GM21515 (cell line): ENCODE measurements around the gene UBE2F.
"Not testable (repeated sequence)": the region's sequence is repeated elsewhere in the genome, so short reads cannot be mapped to it uniquely, and the experiment has no call there.

Experiments used
- ATAC-seq: cut with Tn5 transposase; IDR thresholded peaks from one replicate; pipeline ENCODE4 v1.9.1; 2021; ENCODE audit not compliant: unreplicated experiment

The UBE2F gene

DNA sequence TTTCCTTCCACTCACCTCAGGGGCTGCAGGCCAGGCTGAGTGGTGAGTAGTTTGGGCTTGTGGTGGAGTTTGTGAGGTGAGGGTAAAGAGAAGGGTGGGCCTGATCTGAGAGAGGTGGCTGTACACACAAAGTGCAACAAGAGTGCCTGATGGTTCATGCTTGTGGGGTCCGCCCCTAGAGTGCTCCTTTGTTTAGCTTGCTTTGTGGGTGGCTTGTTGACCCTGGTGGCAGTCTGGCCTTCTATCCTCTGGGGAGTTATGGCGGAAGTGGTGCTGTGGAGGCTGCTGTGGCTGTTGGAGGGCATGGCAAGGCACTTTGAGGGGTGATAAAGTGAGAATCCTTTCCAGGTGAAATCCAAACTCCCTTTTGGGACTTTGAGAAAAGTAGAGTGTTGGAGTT, 10.6 kb downstream of the UBE2F start:
- ATAC-seq = no peak

- no peak for ATAC-seq
These were observed 11.4 kb downstream of the UBE2F start for GRCh38 chr2:237978058-237978712.

GRCh38 chr2:237979331-237979730, 12.5 kb downstream of the UBE2F start:
- no peak for ATAC-seq

GRCh38 chr2:237980087-237980486, 13.3 kb downstream of the UBE2F start:
- no peak for ATAC-seq

- ATAC-seq = no peak
These were observed 13.9 kb downstream of the UBE2F start for GRCh38 chr2:237980751-237981150.

DNA sequence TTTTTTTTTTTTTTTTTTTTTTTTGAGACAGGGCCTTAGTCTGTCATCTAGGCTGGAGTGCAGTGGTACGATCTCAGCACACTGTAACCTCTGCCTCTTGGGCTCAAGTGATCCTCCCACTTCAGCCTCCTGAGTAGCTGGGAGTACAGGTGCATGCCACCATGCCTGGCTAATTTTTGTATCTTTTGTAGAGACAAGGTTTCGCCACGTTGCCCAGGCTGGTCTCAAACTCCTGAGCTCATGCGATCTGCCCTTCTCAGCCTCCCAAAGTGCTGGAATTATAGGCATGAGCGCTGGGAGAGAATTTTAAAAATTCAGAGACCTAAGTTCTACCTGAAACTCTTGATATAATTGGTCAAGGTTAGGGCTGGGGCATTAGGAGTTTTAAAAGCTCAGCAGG, 14.8 kb downstream of the UBE2F start:
- ATAC-seq = not testable (repeated sequence)

- no peak for ATAC-seq
These were observed 15.4 kb downstream of the UBE2F start for GRCh38 chr2:237982039-237982725.

DNA sequence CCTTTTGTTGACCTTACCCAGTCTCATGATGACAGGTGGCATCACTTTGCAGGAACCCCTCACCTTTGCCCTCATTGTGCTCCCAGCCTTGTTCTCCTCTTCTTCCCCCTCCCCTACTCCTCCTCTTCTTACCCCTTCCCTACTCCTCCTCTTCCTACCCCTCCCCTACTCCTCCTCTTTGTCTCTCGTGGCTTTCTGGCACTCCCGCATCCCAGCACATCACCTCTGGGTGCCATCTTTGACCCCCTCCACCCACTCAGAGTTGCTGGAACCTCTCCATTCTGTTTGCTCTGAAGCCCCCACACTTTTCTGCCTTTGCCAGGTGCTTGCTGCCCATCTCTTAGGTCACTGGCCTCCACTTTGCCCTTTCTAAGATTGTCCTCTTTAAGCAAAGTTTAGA, 17.1 kb downstream of the UBE2F start:
- no peak for ATAC-seq

GRCh38 chr2:237987268-237987667, 20.5 kb downstream of the UBE2F start:
- no peak for ATAC-seq

- ATAC-seq = no peak
These were observed 26.9 kb downstream of the UBE2F start for GRCh38 chr2:237993701-237994100.

DNA sequence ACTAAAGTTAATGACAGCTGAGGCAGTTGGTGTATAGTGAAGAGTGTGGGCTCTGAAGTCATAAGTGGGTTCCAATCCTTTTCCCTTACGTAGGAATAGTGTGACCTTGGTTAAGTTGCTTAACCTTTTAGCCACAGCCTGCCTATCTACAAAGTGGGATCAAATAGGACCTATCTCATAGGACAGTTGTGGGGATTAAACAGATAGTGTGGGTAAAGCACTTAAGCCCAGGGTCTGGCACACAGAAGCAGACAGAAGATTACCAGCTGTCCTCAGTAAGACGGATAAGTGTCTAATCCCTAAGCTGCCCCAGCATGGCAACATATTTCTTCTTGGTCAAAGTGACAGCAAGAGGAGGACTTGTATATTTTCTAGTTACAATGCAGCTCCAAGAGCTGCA, 28.2 kb downstream of the UBE2F start:
- ATAC-seq = no peak

- ATAC-seq = no peak
These were observed 29.3 kb downstream of the UBE2F start for GRCh38 chr2:237996021-237996593.

GRCh38 chr2:237997521-237997920, 30.7 kb downstream of the UBE2F start:
- no peak for ATAC-seq

- ATAC-seq = peak; percentile 73
These were observed 31.7 kb downstream of the UBE2F start for GRCh38 chr2:237998530-237998929.

DNA sequence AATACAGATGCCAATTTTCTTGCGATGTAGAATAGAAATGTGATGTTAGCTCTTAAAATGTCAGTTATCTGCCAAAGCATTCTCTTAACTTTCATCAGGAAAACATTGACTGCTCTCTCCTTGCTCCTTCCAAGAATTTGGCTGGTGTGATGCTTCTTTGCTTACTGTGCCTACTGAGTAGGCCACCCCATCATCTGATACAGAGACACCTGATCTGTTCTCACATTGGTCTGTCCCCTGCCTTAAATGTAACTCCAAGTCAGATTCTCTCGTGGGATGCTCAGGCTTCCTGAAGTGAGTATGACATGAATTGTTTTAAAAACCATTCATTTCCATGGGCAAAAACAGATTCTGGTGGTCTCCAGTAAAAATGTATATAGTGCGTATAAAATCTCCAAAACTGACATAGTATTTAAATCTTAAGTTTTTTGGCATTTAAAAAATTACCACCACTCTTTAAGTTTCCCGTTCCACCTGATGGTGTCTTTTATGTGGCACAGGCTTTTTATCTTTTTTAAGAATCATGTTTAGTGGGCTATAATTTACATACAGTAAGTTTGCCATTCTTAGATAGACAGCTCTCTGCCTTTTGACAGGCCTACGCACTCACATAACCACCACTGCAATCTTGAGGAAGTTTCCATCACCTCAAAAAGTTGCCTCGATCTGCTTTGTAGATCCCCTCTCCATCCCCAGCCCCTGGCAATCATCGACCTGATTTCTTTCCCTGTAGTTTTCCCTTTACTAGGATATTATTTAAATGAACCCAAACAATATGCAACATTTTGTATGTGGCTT, 36.6 kb downstream of the UBE2F start:
- ATAC-seq = no peak

- no peak for ATAC-seq
These were observed 37.4 kb downstream of the UBE2F start for GRCh38 chr2:238004077-238004830.

GRCh38 chr2:238005528-238005927, 38.7 kb downstream of the UBE2F start:
- no peak for ATAC-seq

DNA sequence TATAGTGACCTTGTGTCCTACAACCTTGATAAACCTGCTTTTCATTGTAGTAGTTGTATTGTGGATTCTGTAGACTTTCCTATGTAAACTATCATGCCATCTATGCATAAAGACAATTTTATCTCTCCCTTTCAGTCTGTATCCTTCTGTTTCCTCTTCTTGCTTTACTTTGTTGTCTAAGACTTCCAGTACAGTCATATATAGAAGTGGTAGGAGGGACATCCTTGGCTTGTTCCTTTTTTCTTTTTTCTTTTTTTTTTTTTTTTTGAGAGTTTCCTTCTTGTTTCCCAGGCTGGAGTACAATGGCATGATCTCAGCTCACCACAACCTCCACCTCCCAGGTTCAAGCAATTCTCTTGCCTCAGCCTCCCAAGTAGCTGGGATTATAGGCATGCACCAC, 39.7 kb downstream of the UBE2F start:
- ATAC-seq = no peak

DNA sequence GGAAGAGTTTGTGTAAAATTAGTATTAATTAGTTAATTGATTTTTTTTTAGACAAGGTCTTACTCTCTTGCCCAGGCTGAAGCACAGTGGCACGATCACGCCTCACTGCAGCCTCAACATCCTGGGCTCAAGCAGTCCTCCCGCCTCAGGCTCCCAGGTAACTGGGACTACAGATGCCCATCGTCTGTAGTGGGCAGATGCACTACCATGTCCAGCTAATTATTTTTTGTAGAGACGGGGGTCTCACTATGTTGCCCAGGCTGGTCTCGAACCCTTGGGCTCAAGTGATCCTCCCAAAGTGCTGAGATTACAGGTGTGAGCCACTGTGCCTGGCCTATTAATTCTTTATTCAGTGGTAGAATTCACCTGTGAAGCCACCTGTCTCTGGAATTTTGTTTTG, 41.1 kb downstream of the UBE2F start:
- ATAC-seq = no peak

DNA sequence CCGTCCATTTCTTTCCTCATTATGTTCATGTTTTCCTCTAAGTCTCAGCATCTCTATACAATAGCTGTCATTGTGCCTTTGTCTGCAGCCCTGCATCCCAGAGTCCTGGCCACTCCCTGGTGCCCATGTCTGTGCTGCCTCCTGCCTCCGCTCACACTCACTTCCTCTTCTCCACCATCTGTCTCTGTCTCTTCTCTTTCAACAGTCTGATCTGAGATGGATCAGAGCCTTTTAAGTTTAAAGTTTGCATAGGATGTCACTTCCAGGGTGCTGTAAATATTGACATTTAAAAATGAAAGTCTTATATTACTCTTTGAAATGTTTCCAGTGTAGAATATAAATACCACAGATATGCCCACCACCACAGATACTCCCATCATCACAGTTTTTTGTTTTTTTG, 42.7 kb downstream of the UBE2F start:
- ATAC-seq = no peak

- ATAC-seq = no peak
These were observed 43.8 kb downstream of the UBE2F start for GRCh38 chr2:238010572-238010971.
